K562 (cell line): Measurements from ENCODE around the gene SLC38A10. TPM values are rescaled to one million over a fixed set of nuclear protein-coding genes. Genes with fewer than 3 reads are reported as not detected.
A peak's percentile ranks its signal among the peaks of the same experiment; 100 is the strongest.

Experiments
- ATAC-seq: fragments of 200-7000 bp; cut with Tn5 transposase; 3 replicates; pipeline ENCODE4 v1.9.1; 2020; ENCODE audit warnings: moderate library complexity
- BruUV-seq: library from RNA; stranded (reverse); fragments of 400-500 nt; replicated peaks from 2 replicates; lab custom pipeline; 2021; lab: Mats Ljungman, UMichigan
- CTCF ChIA-PET: fragments of 300-600 bp; formaldehyde crosslinking; extraction: SDS; loops from one replicate; lab custom pipeline; 2021; ENCODE audit warnings: low intra/inter-chr PET ratio; lab: Yijun Ruan, JAX
- POLR2A ChIA-PET: fragments of 300-600, 350-650 bp; sonication (Branson Sonifier 250); formaldehyde crosslinking; extraction: SDS; loops from one replicate; lab custom pipeline; 2021; ENCODE audit warnings: antibody characterized with exemption, inconsistent platforms; lab: Yijun Ruan, JAX
- DNase-seq, 4 experiments: peaks; one replicate each; pipeline versions ENCODE4 v3.0.0 to v3.0.0-alpha.2; 2011 to 2018; ENCODE audit warnings: low spot score in 3 of 4, mixed read lengths in 3 of 4; ENCODE audit errors: extremely low read depth in 1 of 4
- FAIRE-seq: peaks from 2 replicates; lab custom pipeline; 2011; peaks lifted over from hg19 to GRCh38; lab: Jason Lieb, UNC
- H2AFZ ChIP-seq: 2 replicates; pipeline ENCODE4 v1.6.0; 2011; ENCODE audit warnings: low read depth, low read length, control low read depth, inconsistent platforms
- H3K27ac ChIP-seq: fragments of 200-600 bp; 3 replicates; pipeline ENCODE4 v1.8.0; 2011; ENCODE audit warnings: low read depth, mild to moderate bottlenecking, control low read depth, inconsistent platforms, low read length, moderate library complexity, mixed read lengths; ENCODE audit errors: extremely low read depth
- H3K27me3 ChIP-seq, 2 experiments: fragments of 300-600 bp in 1 of 2; 2 replicates in 1 of 2; 3 replicates in 1 of 2; pipeline versions ENCODE4 v1.6.0 to v1.8.0; 2011; ENCODE audit warnings: inconsistent platforms in 2 of 2, low read length in 2 of 2, mild to moderate bottlenecking in 1 of 2, mixed read lengths in 1 of 2, moderate library complexity in 1 of 2; ENCODE audit not compliant: control insufficient read depth in 2 of 2, insufficient read depth in 2 of 2
- H3K36me3 ChIP-seq: fragments of 300-600 bp; 3 replicates; pipeline ENCODE4 v1.8.0; 2011; ENCODE audit warnings: mild to moderate bottlenecking, low read length, inconsistent platforms; ENCODE audit not compliant: control insufficient read depth, insufficient read depth
- H3K4me1 ChIP-seq, 2 experiments: fragments of 200-600 bp in 1 of 2; replicated peaks in 1 of 2; 2 replicates in 1 of 2; 3 replicates in 1 of 2; pipeline versions ENCODE4 v1.5.1 to v1.8.0; 2011; ENCODE audit warnings: inconsistent platforms in 2 of 2, low read length in 2 of 2, mild to moderate bottlenecking in 1 of 2, mixed read lengths in 1 of 2, moderate library complexity in 1 of 2; ENCODE audit not compliant: control insufficient read depth in 2 of 2, insufficient read depth in 2 of 2
- H3K4me2 ChIP-seq: 2 replicates; pipeline ENCODE4 v1.6.1; 2011; ENCODE audit warnings: low read length, control low read depth, inconsistent platforms, mixed read lengths; ENCODE audit not compliant: insufficient read depth
- H3K4me3 ChIP-seq: fragments of 200-600 bp; sonication (generic), shearing (Covaris generic); 2 replicates; pipeline ENCODE4 v1.5.1; 2016; ENCODE audit warnings: control low read depth, inconsistent platforms
- H3K79me2 ChIP-seq: fragments of 200-600 bp; 3 replicates; pipeline ENCODE4 v1.8.0; 2011; ENCODE audit warnings: low read length, inconsistent platforms; ENCODE audit not compliant: control insufficient read depth, insufficient read depth
- H3K9ac ChIP-seq, 2 experiments: 2 replicates each; pipeline versions ENCODE4 v1.6.0 to v1.6.1; 2011; ENCODE audit warnings: low read depth in 2 of 2, low read length in 2 of 2, control low read depth in 1 of 2, inconsistent platforms in 1 of 2, mild to moderate bottlenecking in 1 of 2, mixed read lengths in 1 of 2; ENCODE audit not compliant: insufficient read depth in 1 of 2
- H3K9me1 ChIP-seq: one replicate; pipeline ENCODE4 v1.6.0; 2011; ENCODE audit warnings: inconsistent platforms, mild to moderate bottlenecking, low read length, moderate library complexity; ENCODE audit not compliant: control insufficient read depth, insufficient read depth
- H3K9me3 ChIP-seq: replicated peaks from 2 replicates; pipeline ENCODE4 v1.5.1; 2011; ENCODE audit warnings: low read depth, low read length, inconsistent platforms; ENCODE audit not compliant: control insufficient read depth, insufficient read depth
- H4K20me1 ChIP-seq: replicated peaks from 2 replicates; pipeline ENCODE4 v1.6.1; 2011; ENCODE audit warnings: low read length, inconsistent platforms, mixed read lengths; ENCODE audit not compliant: control insufficient read depth, insufficient read depth
- CBX8 ChIP-seq: fragments of 200-600 bp; sonication (generic); IDR thresholded peaks from 2 replicates; pipeline ENCODE4 v1.6.1; 2012; ENCODE audit warnings: borderline replicate concordance, mixed run types, low read depth, mild to moderate bottlenecking, moderate library complexity, mixed read lengths, low read length, control low read depth, inconsistent platforms; ENCODE audit not compliant: poor library complexity, severe bottlenecking; ENCODE audit errors: extremely low read depth
- DMBX1 ChIP-seq: fragments of 250-450 bp; sonication (Bioruptor Pico); IDR thresholded peaks from 2 replicates; pipeline ENCODE4 v1.8.0; 2022; ENCODE audit warnings: inconsistent platforms, mild to moderate bottlenecking, moderate library complexity, borderline replicate concordance
- GTF2A2 ChIP-seq: IDR thresholded peaks from 2 replicates; pipeline ENCODE4 v1.6.1; 2016; ENCODE audit warnings: mild to moderate bottlenecking, missing genetic modification characterization, missing compliant biosample characterization
- IFI16 ChIP-seq: fragments of 250-450 bp; sonication (Bioruptor Pico); IDR thresholded peaks from 2 replicates; pipeline ENCODE4 v2.1.2; 2022; ENCODE audit warnings: mild to moderate bottlenecking, inconsistent platforms
- MECOM ChIP-seq: fragments of 250-450 bp; sonication (Bioruptor Pico); IDR thresholded peaks from 2 replicates; pipeline ENCODE4 v1.8.0; 2022; ENCODE audit warnings: inconsistent platforms
- TAF15 ChIP-seq: fragments of 200-400 bp; formaldehyde crosslinking; IDR thresholded peaks from 2 replicates; pipeline ENCODE4 v1.6.1; 2017; ENCODE audit warnings: mild to moderate bottlenecking, low read depth, low read length, moderate library complexity
- U2AF2 ChIP-seq: fragments of 200-400 bp; formaldehyde crosslinking; optimal IDR thresholded peaks from 2 replicates; pipeline ENCODE3; 2017; ENCODE audit warnings: low read depth, mild to moderate bottlenecking, low read length
- ZFP30 ChIP-seq: fragments of 250-450 bp; sonication (Bioruptor Pico); IDR thresholded peaks from 2 replicates; pipeline ENCODE4 v1.8.0; 2022; ENCODE audit warnings: moderate library complexity, mild to moderate bottlenecking, inconsistent platforms, borderline replicate concordance
- WGBS: fragments of 100-300 bp; shearing (Covaris generic); methylation state at CpG from one replicate; pipeline ENCODE4 v1.1.6; 2016; ENCODE audit warnings: low coverage, mixed read lengths; ENCODE audit not compliant: insufficient coverage; ENCODE audit errors: missing lambda C conversion rate; 5-methylcytosine and 5-hydroxymethylcytosine counted together
- in situ Hi-C: fragments of 300-500 bp; cut with MboI; formaldehyde crosslinking; loops from 4 replicates; pipeline ENCODE4 v1.15.0; 2018; ENCODE audit warnings: inconsistent platforms, mixed read lengths
- intact Hi-C: fragments of 100-400 bp; cut with micrococcal nuclease; formaldehyde crosslinking; loops from 2 replicates; pipeline ENCODE4 v1.14.2; 2022
- polyA plus RNA-seq, 8 experiments: library from polyadenylated mRNA; depleted of rRNA in 4 of 8; stranded (reverse) in 5 of 8; unstranded in 3 of 8; fragments of >200 nt; fragmentation: Nextera tagmentation in 2 of 8; fragmentation: Illumina TruSeq in 1 of 8; extraction: Ambion mirVana in 2 of 8; extraction: Trizol in 1 of 8; gene quantifications; 2 replicates each; pipeline versions ENCODE4 v1.2.1 to v1.2.3, GENCODE V29; 2011 to 2014; ENCODE audit warnings: inconsistent platforms in 1 of 8, missing spikeins in 1 of 8
- total RNA-seq, 7 experiments: library from RNA; depleted of rRNA in 6 of 7; stranded (reverse); fragments of >200 nt in 6 of 7; fragmentation: Illumina TruSeq in 2 of 7; extraction: Trizol in 2 of 7; gene quantifications; 2 replicates each; pipeline versions ENCODE4 v1.2.1 to v1.2.3, GENCODE V29; 2011 to 2021; ENCODE audit warnings: low replicate concordance in 1 of 7
- TF ChIP-seq, protein P1 (sequence below): fragments of 250-450 bp; sonication (Bioruptor Pico); IDR thresholded peaks from 2 replicates; pipeline ENCODE4 v1.4.0; 2020; ENCODE audit warnings: borderline replicate concordance
- TF ChIP-seq, protein P2 (sequence below): fragments of 250-450 bp; sonication (Bioruptor Pico); IDR thresholded peaks from 2 replicates; pipeline ENCODE4 v1.5.0; 2021

Gene SLC38A10
- total and polyA plus RNA-seq, 9 of the 15 experiments (the other 6 are each of a cell fraction or from before 2014, with no cell fraction given), result 0.45 to 54.2 (median 13.8) TPM

DNA sequence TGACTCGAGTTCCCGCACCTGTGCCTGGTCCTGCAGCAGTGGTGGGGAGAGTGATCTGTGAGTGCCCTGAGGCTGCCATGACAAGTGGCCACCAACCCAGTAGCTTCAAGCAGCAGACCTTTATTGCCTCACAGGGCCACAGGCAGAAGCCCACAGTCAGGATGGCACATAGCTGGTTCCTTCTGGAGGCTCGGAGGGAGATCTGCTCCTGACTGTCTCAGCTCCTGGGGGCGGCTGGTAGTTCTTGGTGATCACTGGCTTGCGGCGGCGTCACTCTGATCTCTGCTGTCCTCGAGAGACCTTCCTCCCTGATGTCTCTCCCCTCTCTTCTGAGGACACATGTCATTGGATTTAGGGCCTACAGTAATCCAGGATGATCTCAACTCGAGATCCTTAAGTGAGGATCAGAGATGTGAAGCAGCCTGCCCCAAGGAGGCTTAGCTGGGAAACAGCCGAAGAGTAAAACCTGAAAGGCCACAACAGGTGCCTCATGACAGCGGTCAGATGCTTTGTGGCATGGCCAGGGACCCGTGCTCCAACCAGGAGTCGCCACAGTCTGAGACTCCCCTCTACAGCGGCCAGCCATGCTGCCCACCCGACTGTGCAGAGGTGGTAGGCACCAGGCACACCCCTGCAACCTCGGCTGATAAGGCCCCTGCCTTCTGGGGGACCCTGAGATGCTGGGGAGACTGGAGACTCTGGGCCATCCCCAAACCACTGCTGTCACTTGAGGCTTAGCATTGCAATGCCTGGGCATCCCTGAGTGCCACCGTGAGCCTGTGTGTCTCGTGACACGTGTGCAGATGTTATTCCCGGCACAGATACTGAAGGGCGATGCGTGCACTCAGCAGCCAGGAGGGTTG, 30.0 kb upstream of the SLC38A10 start:
- Histone ChIP-seq H3K9ac (peak overlapping the region in 1 of 2 experiments; percentile 74; a peak in 1 of 4 replicates), H3K9me1 (no peaks in the 10 kb centered on the region), H3K27me3 (no peaks in the 10 kb centered on the region), H3K4me3 (no peak overlapping the region), H3K4me1 (peaks cover 10 to 65% of the 10 kb centered on the region in 2 experiments; a peak in 4 of 5 replicates), H3K36me3 (no peaks in the 10 kb centered on the region), H2AFZ (no peak overlapping the region), H3K27ac (no peak overlapping the region), H4K20me1 (no peaks in the 10 kb centered on the region), H3K4me2 (no peak overlapping the region), H3K79me2 (no peaks in the 10 kb centered on the region), H3K9me3 (no peaks in the 10 kb centered on the region)
- intact Hi-C loops, result no loop called here
- in situ Hi-C loops, result no loop called here
- 34% methylated on average over 17 of the region's 22 CpGs for WGBS
- ATAC-seq (no peak), DNase-seq (no peak), FAIRE-seq (no peak)
- no TSS peak for BruUV-seq
- no peak for TF ChIP-seq ZFP30 (CRISPR knock-in tag)
- TF ChIP-seq IFI16 (CRISPR knock-in tag), result no peak
- no peak for TF ChIP-seq CBX8
- no peak for TF ChIP-seq U2AF2
- TF ChIP-seq DMBX1 (CRISPR knock-in tag), result no peak
- no peak for TF ChIP-seq GTF2A2
- no peak for TF ChIP-seq MECOM
- TF ChIP-seq TAF15, result no peak
- TF ChIP-seq, protein P1, sequence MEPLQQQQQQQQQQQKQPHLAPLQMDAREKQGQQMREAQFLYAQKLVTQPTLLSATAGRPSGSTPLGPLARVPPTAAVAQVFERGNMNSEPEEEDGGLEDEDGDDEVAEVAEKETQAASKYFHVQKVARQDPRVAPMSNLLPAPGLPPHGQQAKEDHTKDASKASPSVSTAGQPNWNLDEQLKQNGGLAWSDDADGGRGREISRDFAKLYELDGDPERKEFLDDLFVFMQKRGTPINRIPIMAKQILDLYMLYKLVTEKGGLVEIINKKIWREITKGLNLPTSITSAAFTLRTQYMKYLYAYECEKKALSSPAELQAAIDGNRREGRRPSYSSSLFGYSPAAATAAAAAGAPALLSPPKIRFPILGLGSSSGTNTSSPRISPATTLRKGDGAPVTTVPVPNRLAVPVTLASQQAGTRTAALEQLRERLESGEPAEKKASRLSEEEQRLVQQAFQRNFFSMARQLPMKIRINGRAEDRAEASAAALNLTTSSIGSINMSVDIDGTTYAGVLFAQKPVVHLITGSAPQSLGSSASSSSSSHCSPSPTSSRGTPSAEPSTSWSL (CRISPR knock-in tag), result no peak
- TF ChIP-seq, protein P2, sequence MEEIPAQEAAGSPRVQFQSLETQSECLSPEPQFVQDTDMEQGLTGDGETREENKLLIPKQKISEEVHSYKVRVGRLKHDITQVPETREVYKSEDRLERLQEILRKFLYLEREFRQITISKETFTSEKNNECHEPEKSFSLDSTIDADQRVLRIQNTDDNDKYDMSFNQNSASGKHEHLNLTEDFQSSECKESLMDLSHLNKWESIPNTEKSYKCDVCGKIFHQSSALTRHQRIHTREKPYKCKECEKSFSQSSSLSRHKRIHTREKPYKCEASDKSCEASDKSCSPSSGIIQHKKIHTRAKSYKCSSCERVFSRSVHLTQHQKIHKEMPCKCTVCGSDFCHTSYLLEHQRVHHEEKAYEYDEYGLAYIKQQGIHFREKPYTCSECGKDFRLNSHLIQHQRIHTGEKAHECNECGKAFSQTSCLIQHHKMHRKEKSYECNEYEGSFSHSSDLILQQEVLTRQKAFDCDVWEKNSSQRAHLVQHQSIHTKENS, result no peak
- POLR2A ChIA-PET, result interaction anchor here (1.5 kb wide), 1 partner anchor 11 kb away, joined by 3 read pairs; no protein-coding TSS in a partner anchor
- CTCF ChIA-PET, result no interaction called here
